Gastrocnemius medialis (tissue), 4 donors: ENCODE results near the gene RPAP3. TPM values are rescaled to one million over a fixed set of nuclear protein-coding genes. Genes with fewer than 3 reads are reported as not detected.

Experiments
- ATAC-seq, 2 donors: fragments of 150-250 bp; one replicate each; pipeline ENCODE4 v1.9.1; 2016
- DNase-seq, 2 donors: peaks; one replicate each; pipeline ENCODE4 v3.0.0-alpha.2; 2019
- H3K27ac ChIP-seq, 4 donors: fragments of 200-600 bp; sonication (generic); 1 replicate in 1 of 4; 2 replicates in 3 of 4; pipeline ENCODE4 v1.5.1; 2016 to 2018; ENCODE audit warnings: mild to moderate bottlenecking in 2 of 4, moderate library complexity in 1 of 4
- H3K27me3 ChIP-seq, 3 donors: fragments of 200-600 bp; sonication (generic) in 2 of 3; 1 replicate in 1 of 3; 2 replicates in 2 of 3; pipeline versions ENCODE4 v1.5.1 to v1.6.0; 2016 to 2019; ENCODE audit warnings: mild to moderate bottlenecking in 1 of 3, moderate library complexity in 1 of 3
- H3K36me3 ChIP-seq, 2 donors: fragments of 200-600 bp; sonication (generic) in 1 of 2; one replicate each; pipeline ENCODE4 v1.5.1; 2017 to 2018
- H3K4me1 ChIP-seq, 2 donors: fragments of 200-600 bp; sonication (generic) in 1 of 2; one replicate each; pipeline ENCODE4 v1.5.1; 2016 to 2017; ENCODE audit warnings: mild to moderate bottlenecking in 2 of 2
- H3K4me3 ChIP-seq, 4 donors: fragments of 200-600 bp; sonication (generic) in 3 of 4; 1 replicate in 1 of 4; 2 replicates in 3 of 4; pipeline ENCODE4 v1.5.1; 2016 to 2019; ENCODE audit warnings: mild to moderate bottlenecking in 2 of 4
- H3K9me3 ChIP-seq, 3 donors: fragments of 200-600 bp; sonication (generic) in 2 of 3; 1 replicate in 1 of 3; 2 replicates in 2 of 3; pipeline ENCODE4 v1.5.1; 2016 to 2019
- POLR2A ChIP-seq, 2 donors: fragments of 450-650 bp; IDR thresholded peaks; one replicate each; pipeline ENCODE4 v1.6.1; 2017; ENCODE audit warnings: antibody characterized with exemption in 2 of 2, mild to moderate bottlenecking in 2 of 2, moderate library complexity in 2 of 2
- in situ Hi-C, 4 donors: fragments of 200-750 bp; cut with MboI; loops; one replicate each; pipeline versions ENCODE4 v1.15.0 to v1.8.0; 2017; ENCODE audit warnings: low sequenced_read_pairs in 4 of 4
- intact Hi-C: fragments of 100-400 bp; cut with DNase I; formaldehyde crosslinking; loops from one replicate; pipeline ENCODE4 v1.15.1; 2023; ENCODE audit warnings: low total_unique reads
- total RNA-seq, 4 donors: library from RNA; depleted of rRNA; stranded (reverse); fragments of >200 nt; gene quantifications; one replicate each; pipeline versions ENCODE4 v1.1.0 to v1.2.3, GENCODE V29; 2016
- TF ChIP-seq, protein P1 (sequence below), 5 experiments: fragments of 450-650 bp in 3 of 5; fragments of 200-600 bp in 2 of 5; sonication (generic) in 2 of 5; IDR thresholded peaks in 4 of 5; conservative IDR thresholded peaks in 1 of 5; 1 replicate in 4 of 5; 2 replicates in 1 of 5; pipeline ENCODE4 v1.5.1; 2016 to 2019; ENCODE audit warnings: antibody characterized with exemption in 5 of 5, mild to moderate bottlenecking in 3 of 5, moderate library complexity in 3 of 5

RPAP3 gene
- total RNA-seq, 4 donors from 2014 or later: 15.1 to 24.8 (median 20.5) TPM

DNA sequence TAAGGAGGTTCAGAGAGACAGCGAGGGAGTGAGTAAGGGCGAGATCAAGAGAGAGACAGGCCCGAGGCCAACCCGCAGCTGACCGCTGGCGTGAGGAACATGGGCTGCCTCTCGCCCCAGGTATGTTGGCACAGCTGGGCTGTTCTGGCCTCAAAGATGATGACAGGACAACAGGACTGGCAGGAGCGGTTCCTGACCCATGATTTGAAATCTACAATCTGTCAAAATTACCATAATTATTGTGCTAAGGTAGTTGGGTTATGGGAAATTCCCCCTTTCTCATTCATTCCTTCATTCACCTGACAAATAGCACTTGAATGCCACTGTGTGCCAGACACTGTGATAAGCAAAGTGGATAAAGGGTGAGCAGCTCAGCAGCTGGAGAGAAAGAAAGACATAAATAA, 24.5 kb upstream of the RPAP3 start:
- peaks cover 12 to 32% of the 10 kb centered on the region in 2 donors for H3K4me1 ChIP-seq
- peak overlapping the region; percentile 0 to 16 (median 4) for H3K27ac ChIP-seq
- ATAC-seq (peak; percentile 55 to 72), DNase-seq (peak; percentile 33 to 41)
- H3K36me3 ChIP-seq: no peaks in the 10 kb centered on the region
- intact Hi-C loops (no loop called here), in situ Hi-C loops (loop anchor here in 2 of 4 donors (25.0 kb wide), 1 partner anchor 107 kb away; no protein-coding TSS in a partner anchor)
- TF ChIP-seq POLR2A (IDR thresholded peaks at IDR 0.05): no peak
- TF ChIP-seq, protein P1, sequence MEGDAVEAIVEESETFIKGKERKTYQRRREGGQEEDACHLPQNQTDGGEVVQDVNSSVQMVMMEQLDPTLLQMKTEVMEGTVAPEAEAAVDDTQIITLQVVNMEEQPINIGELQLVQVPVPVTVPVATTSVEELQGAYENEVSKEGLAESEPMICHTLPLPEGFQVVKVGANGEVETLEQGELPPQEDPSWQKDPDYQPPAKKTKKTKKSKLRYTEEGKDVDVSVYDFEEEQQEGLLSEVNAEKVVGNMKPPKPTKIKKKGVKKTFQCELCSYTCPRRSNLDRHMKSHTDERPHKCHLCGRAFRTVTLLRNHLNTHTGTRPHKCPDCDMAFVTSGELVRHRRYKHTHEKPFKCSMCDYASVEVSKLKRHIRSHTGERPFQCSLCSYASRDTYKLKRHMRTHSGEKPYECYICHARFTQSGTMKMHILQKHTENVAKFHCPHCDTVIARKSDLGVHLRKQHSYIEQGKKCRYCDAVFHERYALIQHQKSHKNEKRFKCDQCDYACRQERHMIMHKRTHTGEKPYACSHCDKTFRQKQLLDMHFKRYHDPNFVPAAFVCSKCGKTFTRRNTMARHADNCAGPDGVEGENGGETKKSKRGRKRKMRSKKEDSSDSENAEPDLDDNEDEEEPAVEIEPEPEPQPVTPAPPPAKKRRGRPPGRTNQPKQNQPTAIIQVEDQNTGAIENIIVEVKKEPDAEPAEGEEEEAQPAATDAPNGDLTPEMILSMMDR (IDR thresholded peaks at IDR 0.05 in 4 of 5, conservative IDR thresholded peaks at IDR 0.05 in 1 of 5): no peak
- no peaks in the 10 kb centered on the region for H3K27me3 ChIP-seq
- no peaks in the 10 kb centered on the region for H3K9me3 ChIP-seq
- no peak overlapping the region for H3K4me3 ChIP-seq

DNA sequence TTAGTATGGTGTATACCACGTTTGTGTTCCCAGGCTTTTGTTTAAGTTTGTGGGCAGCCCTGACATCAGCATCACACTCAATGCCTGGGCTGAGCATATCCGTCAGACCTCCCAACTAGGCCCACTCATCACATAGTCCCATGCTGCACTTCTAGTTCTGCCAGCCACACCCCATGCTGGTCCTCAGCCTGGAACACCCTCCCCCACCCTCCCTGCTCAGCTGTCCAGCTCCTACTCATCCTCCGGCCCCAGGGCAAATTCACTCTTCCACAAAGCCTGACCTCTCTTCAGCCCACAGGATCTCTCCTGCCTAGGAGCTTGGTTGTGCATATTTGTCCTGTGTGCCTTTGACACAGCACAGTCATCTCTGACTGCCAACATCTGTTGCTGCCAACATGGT, 23.4 kb upstream of the RPAP3 start:
- intact Hi-C loops: no loop called here
- TF ChIP-seq, protein P1 (IDR thresholded peaks at IDR 0.05 in 4 of 5, conservative IDR thresholded peaks at IDR 0.05 in 1 of 5): no peak
- TF ChIP-seq POLR2A (IDR thresholded peaks at IDR 0.05): no peak
- Histone ChIP-seq H3K4me1 (peaks cover under 1 to 21% of the 10 kb centered on the region in 2 donors), H3K4me3 (no peak overlapping the region), H3K36me3 (no peaks in the 10 kb centered on the region), H3K9me3 (no peaks in the 10 kb centered on the region), H3K27ac (no peak overlapping the region), H3K27me3 (no peaks in the 10 kb centered on the region)
- in situ Hi-C loops: loop anchor here in 2 of 4 donors (25.0 kb wide), 1 partner anchor 108 kb away; no protein-coding TSS in a partner anchor
- ATAC-seq: no peak
- DNase-seq: no peak

DNA sequence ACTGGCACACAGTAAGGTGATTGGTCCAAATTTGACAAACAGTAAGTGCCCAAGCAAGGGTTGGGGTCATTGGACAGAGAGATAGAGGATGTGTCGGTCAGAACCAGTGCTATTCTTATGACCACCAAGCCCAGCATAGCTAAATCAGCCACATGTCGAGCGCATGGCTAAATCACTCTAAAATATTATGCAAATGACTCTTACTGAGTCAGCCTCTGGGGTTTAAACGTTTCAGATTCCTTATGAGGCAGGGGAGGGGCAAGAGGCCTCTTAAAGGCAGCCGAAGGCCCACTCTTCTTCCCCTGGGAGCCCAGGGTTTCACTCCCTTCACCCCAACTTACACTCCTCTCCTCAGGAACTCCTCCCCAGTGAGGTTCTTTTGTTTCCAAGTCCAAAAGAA, 20.1 kb upstream of the RPAP3 start:
- H3K4me1 ChIP-seq: peaks cover 0 to 15% of the 10 kb centered on the region in 2 donors
- no peak overlapping the region for H3K4me3 ChIP-seq
- ATAC-seq (peak; percentile 16 to 45), DNase-seq (no peak)
- no peaks in the 10 kb centered on the region for H3K9me3 ChIP-seq
- intact Hi-C loops (no loop called here), in situ Hi-C loops (loop anchor here in 2 of 4 donors (25.0 kb wide), 1 partner anchor 111 kb away; no protein-coding TSS in a partner anchor)
- H3K36me3 ChIP-seq: no peaks in the 10 kb centered on the region
- TF ChIP-seq, protein P1 (IDR thresholded peaks at IDR 0.05 in 4 of 5, conservative IDR thresholded peaks at IDR 0.05 in 1 of 5): no peak
- TF ChIP-seq POLR2A (IDR thresholded peaks at IDR 0.05): no peak
- H3K27ac ChIP-seq: peak overlapping the region in 2 of 4 donors; percentile 31 to 33
- H3K27me3 ChIP-seq: no peaks in the 10 kb centered on the region

GRCh38 chr12:47725091-47725772, 19.4 kb upstream of the RPAP3 start, which contains the start of gene ENDOU:
Gene ENDOU, minus strand, starts transcription at chr12:47725490. Its CDS starts 77 bp downstream, at chr12:47725413.
- Histone ChIP-seq H3K4me1 (peaks cover 0 to 9% of the 10 kb centered on the region in 2 donors), H3K36me3 (no peaks in the 10 kb centered on the region), H3K4me3 (no peak within 1 kb of the TSS), H3K9me3 (no peaks in the 10 kb centered on the region), H3K27ac (peak within 1 kb of the TSS in 2 of 4 donors; percentile 31 to 33), H3K27me3 (no peaks in the 10 kb centered on the region)
- TF ChIP-seq, protein P1 (IDR thresholded peaks at IDR 0.05 in 4 of 5, conservative IDR thresholded peaks at IDR 0.05 in 1 of 5): no peak
- no peak for TF ChIP-seq POLR2A (IDR thresholded peaks at IDR 0.05)
- intact Hi-C loops (no loop called here), in situ Hi-C loops (loop anchor here in 2 of 4 donors (25.0 kb wide), 1 partner anchor 112 kb away; no protein-coding TSS in a partner anchor)
- ATAC-seq (no peak), DNase-seq (no peak)
